Natural killer cell (primary cell): ENCODE results near the gene RXRG. TPM values are rescaled to one million over a fixed set of nuclear protein-coding genes. Genes with fewer than 3 reads are reported as not detected.

Source experiments
- ATAC-seq, 3 donors: fragments of 150-1000 bp in 2 of 3; fragments of 200-7000 bp in 1 of 3; cut with Tn5 transposase; 1 replicate in 1 of 3; 2 replicates in 2 of 3; pipeline ENCODE4 v1.10.0; 2021; ENCODE audit warnings: mild to moderate bottlenecking in 2 of 3, moderate library complexity in 2 of 3
- DNase-seq, 2 donors: peaks; one replicate each; pipeline versions ENCODE4 v3.0.0 to v3.0.0-alpha.2; 2013 to 2021; ENCODE audit warnings: mixed read lengths in 1 of 2
- H3K27ac ChIP-seq: one replicate; pipeline ENCODE4 v1.5.1; 2013; ENCODE audit warnings: mild to moderate bottlenecking, low read length
- H3K27me3 ChIP-seq: one replicate; pipeline ENCODE4 v1.6.1; 2013; ENCODE audit warnings: low read length; ENCODE audit not compliant: control insufficient read depth, insufficient read depth
- H3K36me3 ChIP-seq: one replicate; pipeline ENCODE4 v1.6.1; 2013; ENCODE audit warnings: low read length; ENCODE audit not compliant: control insufficient read depth, insufficient read depth
- H3K4me1 ChIP-seq: one replicate; pipeline ENCODE4 v1.6.1; 2013; ENCODE audit warnings: low read length; ENCODE audit not compliant: control insufficient read depth, insufficient read depth
- H3K4me3 ChIP-seq: one replicate; pipeline ENCODE4 v1.5.1; 2013; ENCODE audit warnings: low read length
- H3K9me3 ChIP-seq: one replicate; pipeline ENCODE4 v1.6.1; 2013; ENCODE audit warnings: low read length; ENCODE audit not compliant: control insufficient read depth, insufficient read depth
- H3K27ac Mint-ChIP-seq, 2 donors: one replicate each; pipeline ENCODE4 v1.8.0; 2022; ENCODE audit warnings: mild to moderate bottlenecking in 2 of 2, mixed read lengths in 2 of 2, moderate library complexity in 1 of 2
- H3K27me3 Mint-ChIP-seq, 2 donors: one replicate each; pipeline ENCODE4 v1.8.0; 2022; ENCODE audit warnings: low read depth in 2 of 2, mixed read lengths in 2 of 2
- H3K36me3 Mint-ChIP-seq: one replicate; pipeline ENCODE4 v1.8.0; 2022; ENCODE audit warnings: mixed read lengths
- H3K4me1 Mint-ChIP-seq, 2 donors: one replicate each; pipeline ENCODE4 v1.8.0; 2022; ENCODE audit warnings: mixed read lengths in 2 of 2
- H3K4me3 Mint-ChIP-seq: one replicate; pipeline ENCODE4 v1.8.0; 2022; ENCODE audit warnings: mild to moderate bottlenecking, moderate library complexity, mixed read lengths
- H3K9me3 Mint-ChIP-seq, 2 donors: one replicate each; pipeline ENCODE4 v1.8.0; 2022; ENCODE audit warnings: mixed read lengths in 2 of 2
- CTCF ChIP-seq: fragments of 200-600 bp; IDR thresholded peaks from one replicate; pipeline ENCODE4 v1.8.0; 2022; ENCODE audit warnings: antibody characterized with exemption
- WGBS: methylation state at CpG from one replicate; pipeline ENCODE4 v1.1.7; 2013; ENCODE audit warnings: missing lambda C conversion rate; ENCODE audit not compliant: insufficient coverage; 5-methylcytosine and 5-hydroxymethylcytosine counted together
- intact Hi-C: fragments of 100-400 bp; cut with micrococcal nuclease; formaldehyde crosslinking; loops from one replicate; pipeline ENCODE4 v1.14.2; 2022
- total RNA-seq, 4 donors: library from RNA; stranded (reverse); fragments of 120-200 nt in 1 of 4; gene quantifications; one replicate each; pipeline versions ENCODE4 v1.2.3 to v1.2.4, GENCODE V29; 2013 to 2022

RXRG gene
- total RNA-seq, 3 donors from 2014 or later (not counting 1 experiment from before 2014, with no cell fraction given): not detected

- Histone ChIP-seq H3K4me1 (no peaks in the 10 kb centered on the region), H3K27ac (no peak overlapping the region), H3K36me3 (no peaks in the 10 kb centered on the region), H3K27me3 (peaks cover 4% of the 10 kb centered on the region), H3K9me3 (no peaks in the 10 kb centered on the region), H3K4me3 (no peak overlapping the region)
- intact Hi-C loops: no loop called here
- Mint-ChIP-seq H3K27me3 (peaks cover 33 to 78% of the 10 kb centered on the region in 2 donors), H3K36me3 (no peaks in the 10 kb centered on the region), H3K4me3 (no peak overlapping the region), H3K27ac (no peak overlapping the region), H3K9me3 (no peaks in the 10 kb centered on the region), H3K4me1 (peaks cover 0 to 5% of the 10 kb centered on the region in 2 donors)
- DNase-seq (peak; percentile 46 to 74), ATAC-seq (peak; percentile 55 to 76 (median 70))
- TF ChIP-seq CTCF: peak; percentile 83
- 23% methylated on average over 7 of the region's 9 CpGs for WGBS
Observed at GRCh38 chr1:165369255-165369848, 75.6 kb downstream of the RXRG start.

- DNase-seq: peak; percentile 68 to 85
- H3K9me3 Mint-ChIP-seq: no peaks in the 10 kb centered on the region
- TF ChIP-seq CTCF: peak; percentile 90
- no peak overlapping the region for H3K4me3 Mint-ChIP-seq
- ATAC-seq: peak; percentile 72 to 85 (median 72)
- H3K36me3 Mint-ChIP-seq: no peaks in the 10 kb centered on the region
- peaks cover 32 to 59% of the 10 kb centered on the region in 2 donors for H3K27me3 Mint-ChIP-seq
- Histone ChIP-seq H3K9me3 (no peaks in the 10 kb centered on the region), H3K27me3 (peaks cover 2% of the 10 kb centered on the region), H3K4me3 (no peak overlapping the region), H3K27ac (no peak overlapping the region), H3K36me3 (no peaks in the 10 kb centered on the region), H3K4me1 (no peaks in the 10 kb centered on the region)
- H3K27ac Mint-ChIP-seq: no peak overlapping the region
- 31% methylated on average over 5 of the region's 7 CpGs for WGBS
- peaks cover 0 to 5% of the 10 kb centered on the region in 2 donors for H3K4me1 Mint-ChIP-seq
- intact Hi-C loops: no loop called here
Observed at GRCh38 chr1:165367375-165367993, 77.4 kb downstream of the RXRG start.

GRCh38 chr1:165365341-165365740 lies 79.6 kb downstream of the RXRG start:
- H3K36me3 Mint-ChIP-seq: no peaks in the 10 kb centered on the region
- no peak overlapping the region for H3K4me3 Mint-ChIP-seq
- no peaks in the 10 kb centered on the region for H3K27me3 ChIP-seq
- no peak overlapping the region for H3K27ac ChIP-seq
- peaks cover 0 to 5% of the 10 kb centered on the region in 2 donors for H3K4me1 Mint-ChIP-seq
- H3K27me3 Mint-ChIP-seq: peaks cover 25 to 38% of the 10 kb centered on the region in 2 donors
- DNase-seq (no peak), ATAC-seq (no peak)
- H3K9me3 ChIP-seq: no peaks in the 10 kb centered on the region
- no peak overlapping the region for H3K27ac Mint-ChIP-seq
- 23% methylated on average over 2 of the region's 2 CpGs for WGBS
- H3K4me3 ChIP-seq: no peak overlapping the region
- H3K9me3 Mint-ChIP-seq: no peaks in the 10 kb centered on the region
- no peaks in the 10 kb centered on the region for H3K36me3 ChIP-seq
- H3K4me1 ChIP-seq: no peaks in the 10 kb centered on the region
- intact Hi-C loops: no loop called here
- TF ChIP-seq CTCF: no peak
